GM19043 (cell line): ENCODE results near the gene MYO15B.

Source experiments
- ATAC-seq: cut with Tn5 transposase; IDR thresholded peaks from one replicate; pipeline ENCODE4 v1.9.1; 2021; ENCODE audit warnings: low read depth; ENCODE audit not compliant: unreplicated experiment

Gene MYO15B

GRCh38 chr17:75621489-75621888 is 33.9 kb downstream of the MYO15B start:
- no peak for ATAC-seq

- ATAC-seq = no peak
Observed at GRCh38 chr17:75622076-75622475, 34.5 kb downstream of the MYO15B start.

- ATAC-seq = no peak
Observed at GRCh38 chr17:75622771-75623273, 35.2 kb downstream of the MYO15B start.

- ATAC-seq = no peak
Observed at GRCh38 chr17:75623386-75623785, 35.8 kb downstream of the MYO15B start.

GRCh38 chr17:75624021-75624420 is 36.4 kb downstream of the MYO15B start:
- no peak for ATAC-seq

GRCh38 chr17:75624714-75625345 is 37.2 kb downstream of the MYO15B start:
- ATAC-seq = no peak

GRCh38 chr17:75625813-75626486 is 38.4 kb downstream of the MYO15B start:
- ATAC-seq = no peak

- ATAC-seq = no peak
Observed at GRCh38 chr17:75626496-75627038, 39.0 kb downstream of the MYO15B start.

- ATAC-seq = no peak
Observed at GRCh38 chr17:75627094-75627493, 39.5 kb downstream of the MYO15B start.

- ATAC-seq = no peak
Observed at GRCh38 chr17:75628425-75628824, 40.8 kb downstream of the MYO15B start.

- no peak for ATAC-seq
Observed at GRCh38 chr17:75629157-75629556, 41.6 kb downstream of the MYO15B start.

GRCh38 chr17:75630071-75630917 is 42.7 kb downstream of the MYO15B start:
- no peak for ATAC-seq

GRCh38 chr17:75631353-75631752 is 43.8 kb downstream of the MYO15B start:
- ATAC-seq = no peak

- no peak for ATAC-seq
Observed at GRCh38 chr17:75632428-75632827, 44.8 kb downstream of the MYO15B start.

- ATAC-seq = no peak
Observed at GRCh38 chr17:75632863-75633485, 45.4 kb downstream of the MYO15B start, which contains the start of gene SMIM5. TSS of gene SMIM5 (plus strand) at chr17:75633434. CDS start at chr17:75640202, 6,768 bp downstream.

- ATAC-seq = no peak
Observed at GRCh38 chr17:75633486-75634375, 46.1 kb downstream of the MYO15B start.

- ATAC-seq = no peak
Observed at GRCh38 chr17:75634376-75634740, 46.8 kb downstream of the MYO15B start.

- ATAC-seq = no peak
Observed at GRCh38 chr17:75634754-75635609, 47.4 kb downstream of the MYO15B start.
